ENCODE data around the gene PTGER3. TPM values are rescaled to one million over a fixed set of nuclear protein-coding genes. Genes with fewer than 3 reads are reported as not detected.

The PTGER3 gene
- total and polyA plus RNA-seq, 10 of the 15 experiments (the other 5 are each of a cell fraction or from before 2014, with no cell fraction given), result under 0.01 to 0.04 (median 0.02) TPM; not detected in 7

DNA sequence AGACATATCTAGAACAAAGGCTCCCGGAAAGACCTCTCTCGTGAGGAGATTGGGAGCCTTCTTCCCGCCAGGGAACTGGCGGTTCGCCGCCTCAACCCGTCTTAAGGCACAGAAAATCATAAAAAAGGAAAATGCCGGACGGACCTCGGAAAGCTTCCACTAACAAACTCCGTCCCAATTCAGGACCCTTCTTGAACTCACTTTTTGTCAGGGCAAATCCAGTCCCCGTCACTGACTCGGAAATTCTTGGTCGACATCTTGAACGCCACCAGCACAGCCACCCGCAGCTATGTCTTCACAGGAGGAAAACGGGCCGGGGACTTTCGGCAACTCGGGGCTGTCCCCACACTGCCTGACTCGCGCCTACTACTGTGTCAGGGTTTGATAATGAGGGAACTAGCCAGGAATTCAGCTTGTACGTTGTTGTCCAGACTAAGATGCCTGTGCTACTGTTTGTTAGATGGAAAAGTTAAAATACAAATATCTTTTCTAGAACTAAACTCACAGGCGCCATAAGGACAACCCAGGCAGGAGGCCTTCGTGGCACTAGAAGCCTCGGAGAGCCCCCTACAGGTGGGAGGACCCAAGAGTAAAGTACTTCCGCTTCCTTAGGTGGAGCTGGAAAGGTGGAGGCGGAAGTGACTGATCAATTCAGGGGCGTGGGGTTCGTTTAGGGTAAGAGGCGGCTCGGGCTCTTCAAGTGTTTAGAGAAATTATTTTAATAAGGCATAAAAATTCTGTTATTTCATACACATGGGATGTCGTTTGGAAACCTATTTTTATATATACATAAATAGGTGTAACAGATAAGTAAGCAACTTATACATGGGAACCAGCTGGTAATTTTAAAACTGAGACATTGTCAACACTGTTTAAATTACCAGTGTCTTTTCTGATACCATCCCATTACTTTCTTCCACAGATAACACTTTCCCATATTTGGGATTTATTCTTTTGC lies 33.4 kb upstream of the PTGER3 start, which contains the start of gene ZRANB2 (continued):
- peak in 1 of 2 experiments; percentile 63 for TF ChIP-seq EP300 (IDR thresholded peaks at IDR 0.05; ENCODE audit: borderline replicate concordance in 1 of 2, control insufficient read depth in 1 of 2, low read depth in 2 of 2, low read length in 2 of 2)
- TF ChIP-seq, protein P1, sequence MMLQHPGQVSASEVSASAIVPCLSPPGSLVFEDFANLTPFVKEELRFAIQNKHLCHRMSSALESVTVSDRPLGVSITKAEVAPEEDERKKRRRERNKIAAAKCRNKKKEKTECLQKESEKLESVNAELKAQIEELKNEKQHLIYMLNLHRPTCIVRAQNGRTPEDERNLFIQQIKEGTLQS (IDR thresholded peaks at IDR 0.05; ENCODE audit: borderline replicate concordance, extremely low read depth, low read depth, low read length), result no peak
- TF ChIP-seq DPF2 (IDR thresholded peaks at IDR 0.05), result no peak
- TF ChIP-seq ASH2L (IDR thresholded peaks at IDR 0.05; ENCODE audit: borderline replicate concordance, low read depth), result no peak
- TF ChIP-seq NR2C1 (IDR thresholded peaks at IDR 0.05), result peak; percentile 82
- TF ChIP-seq, protein P2, sequence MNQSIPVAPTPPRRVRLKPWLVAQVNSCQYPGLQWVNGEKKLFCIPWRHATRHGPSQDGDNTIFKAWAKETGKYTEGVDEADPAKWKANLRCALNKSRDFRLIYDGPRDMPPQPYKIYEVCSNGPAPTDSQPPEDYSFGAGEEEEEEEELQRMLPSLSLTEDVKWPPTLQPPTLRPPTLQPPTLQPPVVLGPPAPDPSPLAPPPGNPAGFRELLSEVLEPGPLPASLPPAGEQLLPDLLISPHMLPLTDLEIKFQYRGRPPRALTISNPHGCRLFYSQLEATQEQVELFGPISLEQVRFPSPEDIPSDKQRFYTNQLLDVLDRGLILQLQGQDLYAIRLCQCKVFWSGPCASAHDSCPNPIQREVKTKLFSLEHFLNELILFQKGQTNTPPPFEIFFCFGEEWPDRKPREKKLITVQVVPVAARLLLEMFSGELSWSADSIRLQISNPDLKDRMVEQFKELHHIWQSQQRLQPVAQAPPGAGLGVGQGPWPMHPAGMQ (IDR thresholded peaks at IDR 0.05; ENCODE audit: borderline replicate concordance), result peak; percentile 98
- TF ChIP-seq RELA (IDR thresholded peaks at IDR 0.05; ENCODE audit: borderline replicate concordance, partially characterized antibody), result peak; percentile 54
- no peak for TF ChIP-seq BCL11A (IDR thresholded peaks at IDR 0.05; ENCODE audit: low read depth, low read length)
- no peak for TF ChIP-seq BMI1 (IDR thresholded peaks at IDR 0.05; ENCODE audit: borderline replicate concordance)
- TF ChIP-seq, protein P3, sequence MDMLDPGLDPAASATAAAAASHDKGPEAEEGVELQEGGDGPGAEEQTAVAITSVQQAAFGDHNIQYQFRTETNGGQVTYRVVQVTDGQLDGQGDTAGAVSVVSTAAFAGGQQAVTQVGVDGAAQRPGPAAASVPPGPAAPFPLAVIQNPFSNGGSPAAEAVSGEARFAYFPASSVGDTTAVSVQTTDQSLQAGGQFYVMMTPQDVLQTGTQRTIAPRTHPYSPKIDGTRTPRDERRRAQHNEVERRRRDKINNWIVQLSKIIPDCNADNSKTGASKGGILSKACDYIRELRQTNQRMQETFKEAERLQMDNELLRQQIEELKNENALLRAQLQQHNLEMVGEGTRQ (IDR thresholded peaks at IDR 0.05; ENCODE audit: borderline replicate concordance, low read depth, low read length), result no peak
- no peak for TF ChIP-seq RUNX3 (IDR thresholded peaks at IDR 0.05; ENCODE audit: low read length)
- no peak for TF ChIP-seq CBX3 (IDR thresholded peaks at IDR 0.05; ENCODE audit: borderline replicate concordance, low read depth)
- TF ChIP-seq IRF4 (IDR thresholded peaks at IDR 0.05; ENCODE audit: low read depth, low read length), result no peak
- TF ChIP-seq, protein P4, sequence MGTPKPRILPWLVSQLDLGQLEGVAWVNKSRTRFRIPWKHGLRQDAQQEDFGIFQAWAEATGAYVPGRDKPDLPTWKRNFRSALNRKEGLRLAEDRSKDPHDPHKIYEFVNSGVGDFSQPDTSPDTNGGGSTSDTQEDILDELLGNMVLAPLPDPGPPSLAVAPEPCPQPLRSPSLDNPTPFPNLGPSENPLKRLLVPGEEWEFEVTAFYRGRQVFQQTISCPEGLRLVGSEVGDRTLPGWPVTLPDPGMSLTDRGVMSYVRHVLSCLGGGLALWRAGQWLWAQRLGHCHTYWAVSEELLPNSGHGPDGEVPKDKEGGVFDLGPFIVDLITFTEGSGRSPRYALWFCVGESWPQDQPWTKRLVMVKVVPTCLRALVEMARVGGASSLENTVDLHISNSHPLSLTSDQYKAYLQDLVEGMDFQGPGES (IDR thresholded peaks at IDR 0.05), result no peak
- no peak for TF ChIP-seq NFXL1 (IDR thresholded peaks at IDR 0.05; ENCODE audit: borderline replicate concordance)
- TF ChIP-seq EED (IDR thresholded peaks at IDR 0.05; ENCODE audit: low read depth), result 0 out of 2 replicates have a peak, but pooled peaks have one; percentile 6
- TF ChIP-seq, protein P5, sequence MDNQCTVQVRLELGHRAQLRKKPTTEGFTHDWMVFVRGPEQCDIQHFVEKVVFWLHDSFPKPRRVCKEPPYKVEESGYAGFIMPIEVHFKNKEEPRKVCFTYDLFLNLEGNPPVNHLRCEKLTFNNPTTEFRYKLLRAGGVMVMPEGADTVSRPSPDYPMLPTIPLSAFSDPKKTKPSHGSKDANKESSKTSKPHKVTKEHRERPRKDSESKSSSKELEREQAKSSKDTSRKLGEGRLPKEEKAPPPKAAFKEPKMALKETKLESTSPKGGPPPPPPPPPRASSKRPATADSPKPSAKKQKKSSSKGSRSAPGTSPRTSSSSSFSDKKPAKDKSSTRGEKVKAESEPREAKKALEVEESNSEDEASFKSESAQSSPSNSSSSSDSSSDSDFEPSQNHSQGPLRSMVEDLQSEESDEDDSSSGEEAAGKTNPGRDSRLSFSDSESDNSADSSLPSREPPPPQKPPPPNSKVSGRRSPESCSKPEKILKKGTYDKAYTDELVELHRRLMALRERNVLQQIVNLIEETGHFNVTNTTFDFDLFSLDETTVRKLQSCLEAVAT (IDR thresholded peaks at IDR 0.05), result peak; percentile 44; the same call in 1 of the 2 replicates
- peak in 1 of 2 experiments; percentile 47; a peak in 2 of 3 replicates for TF ChIP-seq EGR1 (IDR thresholded peaks at IDR 0.05; ENCODE audit: borderline replicate concordance in 1 of 2, low read depth in 2 of 2, low read length in 2 of 2)
- peak; percentile 57 for TF ChIP-seq CREM (IDR thresholded peaks at IDR 0.05; ENCODE audit: low read depth)
- TF ChIP-seq, protein P6, sequence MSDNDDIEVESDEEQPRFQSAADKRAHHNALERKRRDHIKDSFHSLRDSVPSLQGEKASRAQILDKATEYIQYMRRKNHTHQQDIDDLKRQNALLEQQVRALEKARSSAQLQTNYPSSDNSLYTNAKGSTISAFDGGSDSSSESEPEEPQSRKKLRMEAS (IDR thresholded peaks at IDR 0.05; ENCODE audit: low read depth, low read length), result peak; percentile 81
- peak; percentile 64; the same call in 1 of the 2 replicates for TF ChIP-seq NFIC (IDR thresholded peaks at IDR 0.05; ENCODE audit: low read depth, low read length)
- peak; percentile 91; the same call in 1 of the 2 replicates for TF ChIP-seq SMAD5 (IDR thresholded peaks at IDR 0.05; ENCODE audit: low read depth)
- TF ChIP-seq MTA3 (IDR thresholded peaks at IDR 0.05; ENCODE audit: borderline replicate concordance, low read length), result no peak
- TF ChIP-seq SPI1 (IDR thresholded peaks at IDR 0.05; ENCODE audit: borderline replicate concordance, insufficient read depth, low read depth, low read length), result peak; percentile 59; the same call in 1 of the 2 replicates

Data from GM12878 (cell line).